Measurements from ENCODE around the gene DPP4.
"Not testable (repeated sequence)": the region's sequence is repeated elsewhere in the genome, so short reads cannot be mapped to it uniquely, and the experiment has no call there.

The DPP4 gene

GRCh38 chr2:161992531-161992930 is 81.5 kb downstream of the DPP4 start:
- peak; percentile 40 to 61 for DNase-seq (ENCODE audit: extremely low read depth in 1 of 2, low read depth in 1 of 2)

- no peak for DNase-seq (ENCODE audit: extremely low read depth in 1 of 2, low read depth in 1 of 2)
Observed at GRCh38 chr2:161991991-161992390, 82.0 kb downstream of the DPP4 start.

- no peak for DNase-seq (ENCODE audit: extremely low read depth in 1 of 2, low read depth in 1 of 2)
Observed at GRCh38 chr2:161990741-161991140, 83.3 kb downstream of the DPP4 start.

- no peak for DNase-seq (ENCODE audit: extremely low read depth in 1 of 2, low read depth in 1 of 2)
Observed at GRCh38 chr2:161990036-161990435, 84.0 kb downstream of the DPP4 start.

- no peak for DNase-seq (ENCODE audit: extremely low read depth in 1 of 2, low read depth in 1 of 2)
Observed at GRCh38 chr2:161988589-161988988, 85.4 kb downstream of the DPP4 start.

GRCh38 chr2:161987311-161987710 is 86.7 kb downstream of the DPP4 start:
- no peak for DNase-seq (ENCODE audit: extremely low read depth in 1 of 2, low read depth in 1 of 2)

GRCh38 chr2:161983866-161984265 is 90.1 kb downstream of the DPP4 start:
- DNase-seq (ENCODE audit: extremely low read depth in 1 of 2, low read depth in 1 of 2) = no peak

GRCh38 chr2:161983331-161983651 is 90.7 kb downstream of the DPP4 start:
- no peak for DNase-seq (ENCODE audit: extremely low read depth in 1 of 2, low read depth in 1 of 2)

GRCh38 chr2:161982548-161983330 is 91.3 kb downstream of the DPP4 start:
- no peak for DNase-seq (ENCODE audit: extremely low read depth in 1 of 2, low read depth in 1 of 2)

- DNase-seq (ENCODE audit: extremely low read depth in 1 of 2, low read depth in 1 of 2) = no peak
Observed at GRCh38 chr2:161981679-161982250, 92.2 kb downstream of the DPP4 start.

- DNase-seq (ENCODE audit: extremely low read depth in 1 of 2, low read depth in 1 of 2) = no peak
Observed at GRCh38 chr2:161980976-161981375, 93.0 kb downstream of the DPP4 start.

GRCh38 chr2:161979490-161979889 is 94.5 kb downstream of the DPP4 start:
- DNase-seq (ENCODE audit: extremely low read depth in 1 of 2, low read depth in 1 of 2) = no peak

- DNase-seq (ENCODE audit: extremely low read depth in 1 of 2, low read depth in 1 of 2) = not testable (repeated sequence)
Observed at GRCh38 chr2:161977926-161978325, 96.1 kb downstream of the DPP4 start.

GRCh38 chr2:161976917-161977316 is 97.1 kb downstream of the DPP4 start:
- DNase-seq (ENCODE audit: extremely low read depth in 1 of 2, low read depth in 1 of 2) = no peak

GRCh38 chr2:161976295-161976694 is 97.7 kb downstream of the DPP4 start:
- DNase-seq (ENCODE audit: extremely low read depth in 1 of 2, low read depth in 1 of 2) = no peak

- no peak for DNase-seq (ENCODE audit: extremely low read depth in 1 of 2, low read depth in 1 of 2)
Observed at GRCh38 chr2:161975813-161976160, 98.2 kb downstream of the DPP4 start.

- no peak for DNase-seq (ENCODE audit: extremely low read depth in 1 of 2, low read depth in 1 of 2)
Observed at GRCh38 chr2:161975062-161975812, 98.8 kb downstream of the DPP4 start.

- no peak for DNase-seq (ENCODE audit: extremely low read depth in 1 of 2, low read depth in 1 of 2)
Observed at GRCh38 chr2:161974461-161974860, 99.6 kb downstream of the DPP4 start.

- no peak for DNase-seq (ENCODE audit: extremely low read depth in 1 of 2, low read depth in 1 of 2)
Observed at GRCh38 chr2:161972866-161973265, 101.1 kb downstream of the DPP4 start.

GRCh38 chr2:161972232-161972631 is 101.8 kb downstream of the DPP4 start:
- no peak for DNase-seq (ENCODE audit: extremely low read depth in 1 of 2, low read depth in 1 of 2)

- no peak for DNase-seq (ENCODE audit: extremely low read depth in 1 of 2, low read depth in 1 of 2)
Observed at GRCh38 chr2:161971551-161971950, 102.5 kb downstream of the DPP4 start.

GRCh38 chr2:161969159-161969558 is 104.9 kb downstream of the DPP4 start:
- DNase-seq (ENCODE audit: extremely low read depth in 1 of 2, low read depth in 1 of 2) = no peak

All from stimulated activated CD8-positive, alpha-beta memory T cell treated with anti-CD3 and anti-CD28 coated beads, Interleukin-7, amount 100 ng/mL, for 48 hours (primary cell).